Mammary epithelial cell (primary cell): ENCODE results near the gene ENKD1.

ENCODE experiments used
- EZH2 ChIP-seq: IDR thresholded peaks from 2 replicates; pipeline ENCODE4 v1.6.1; 2012; ENCODE audit warnings: low read length, inconsistent platforms, borderline replicate concordance
- TF ChIP-seq, protein P1 (sequence below), 2 donors: IDR thresholded peaks in 1 of 2; conservative IDR thresholded peaks in 1 of 2; 2 replicates each; pipeline ENCODE4 v1.5.1; 2011 to 2012; ENCODE audit warnings: inconsistent platforms in 2 of 2, low read length in 2 of 2, mild to moderate bottlenecking in 2 of 2, control low read depth in 1 of 2, low read depth in 1 of 2; ENCODE audit not compliant: insufficient read depth in 1 of 2; ENCODE audit errors: extremely low read depth in 1 of 2

DNA sequence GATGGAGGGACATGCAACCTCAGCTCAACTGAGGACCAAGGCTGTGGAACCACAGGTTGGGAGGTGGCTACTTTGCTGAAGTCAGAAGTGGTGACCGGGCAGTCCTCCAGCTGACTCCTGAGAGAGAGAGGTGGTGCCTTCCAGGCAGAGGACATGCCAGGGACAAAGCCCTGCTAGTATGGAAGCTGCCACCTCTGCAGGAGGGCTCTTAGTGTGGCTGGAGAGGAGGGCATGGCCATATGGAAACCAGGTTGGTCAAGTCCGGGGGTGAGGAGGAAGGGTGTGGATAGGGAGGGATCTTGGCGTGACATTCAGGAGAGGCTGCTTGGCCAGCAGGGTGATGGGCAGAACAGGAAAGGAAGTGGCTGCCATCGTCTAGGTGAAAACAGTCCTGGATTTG is 5.8 kb upstream of the ENKD1 start:
- TF ChIP-seq, protein P1, sequence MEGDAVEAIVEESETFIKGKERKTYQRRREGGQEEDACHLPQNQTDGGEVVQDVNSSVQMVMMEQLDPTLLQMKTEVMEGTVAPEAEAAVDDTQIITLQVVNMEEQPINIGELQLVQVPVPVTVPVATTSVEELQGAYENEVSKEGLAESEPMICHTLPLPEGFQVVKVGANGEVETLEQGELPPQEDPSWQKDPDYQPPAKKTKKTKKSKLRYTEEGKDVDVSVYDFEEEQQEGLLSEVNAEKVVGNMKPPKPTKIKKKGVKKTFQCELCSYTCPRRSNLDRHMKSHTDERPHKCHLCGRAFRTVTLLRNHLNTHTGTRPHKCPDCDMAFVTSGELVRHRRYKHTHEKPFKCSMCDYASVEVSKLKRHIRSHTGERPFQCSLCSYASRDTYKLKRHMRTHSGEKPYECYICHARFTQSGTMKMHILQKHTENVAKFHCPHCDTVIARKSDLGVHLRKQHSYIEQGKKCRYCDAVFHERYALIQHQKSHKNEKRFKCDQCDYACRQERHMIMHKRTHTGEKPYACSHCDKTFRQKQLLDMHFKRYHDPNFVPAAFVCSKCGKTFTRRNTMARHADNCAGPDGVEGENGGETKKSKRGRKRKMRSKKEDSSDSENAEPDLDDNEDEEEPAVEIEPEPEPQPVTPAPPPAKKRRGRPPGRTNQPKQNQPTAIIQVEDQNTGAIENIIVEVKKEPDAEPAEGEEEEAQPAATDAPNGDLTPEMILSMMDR (conservative IDR thresholded peaks at IDR 0.05 in 1 of 2, IDR thresholded peaks at IDR 0.05 in 1 of 2; ENCODE audit: extremely low read depth in 1 of 2, insufficient read depth in 1 of 2, low read depth in 1 of 2, low read length in 2 of 2), result no peak
- no peak for TF ChIP-seq EZH2
